ENCODE data around the gene LEFTY1. TPM values are rescaled to one million over a fixed set of nuclear protein-coding genes. Genes with fewer than 3 reads are reported as not detected.

LEFTY1 gene
- total RNA-seq, 1 experiment from 2014 or later = not detected

DNA sequence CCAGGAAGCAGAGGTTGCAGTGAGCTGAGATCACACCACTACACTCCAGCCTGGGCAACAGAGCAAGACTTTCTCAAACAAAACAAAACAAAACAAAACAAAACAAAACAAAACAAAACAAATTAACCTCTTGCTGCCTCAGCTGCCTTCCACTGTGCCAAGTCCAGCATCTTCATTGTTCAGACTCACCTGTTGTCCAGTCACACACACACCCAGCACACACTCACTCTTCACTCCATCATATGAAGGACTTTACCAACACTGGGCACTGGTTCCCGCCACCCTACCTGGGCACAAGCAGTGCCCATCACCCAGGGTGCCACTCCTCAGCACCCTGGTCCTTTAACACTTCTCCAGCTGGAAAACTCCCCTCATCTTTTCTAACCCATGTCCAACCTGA, 20.5 kb upstream of the LEFTY1 start:
- no peaks in the 10 kb centered on the region for H3K9me3 Mint-ChIP-seq (ENCODE audit: unreplicated experiment)
- no peaks in the 10 kb centered on the region for H3K27me3 Mint-ChIP-seq (ENCODE audit: insufficient read depth, unreplicated experiment)
- no TSS peak for BruUV-seq (replicated peaks)
- no peaks in the 10 kb centered on the region for H3K36me3 Mint-ChIP-seq (ENCODE audit: insufficient read depth, unreplicated experiment)
- H3K4me1 Mint-ChIP-seq (ENCODE audit: low read depth, unreplicated experiment) = peaks cover 5% of the 10 kb centered on the region
- H3K4me3 ChIP-seq (ENCODE audit: low read depth, low read length) = no peak overlapping the region
- ChIA-PET POLR2A (no interaction called here), CTCF (no interaction called here)
- no peak for TF ChIP-seq CTCF (IDR thresholded peaks at IDR 0.05; ENCODE audit: insufficient read depth in 1 of 2, low read depth in 1 of 2, low read length in 1 of 2, severe bottlenecking in 1 of 2, unreplicated experiment in 1 of 2)
- no peaks in the 10 kb centered on the region for H3K9me3 ChIP-seq
- H3K27ac Mint-ChIP-seq (ENCODE audit: unreplicated experiment) = no peak overlapping the region
- no peaks in the 10 kb centered on the region for H3K4me1 ChIP-seq
- intact Hi-C loops (cut with micrococcal nuclease; ENCODE audit: unreplicated experiment) = no loop called here
- no peaks in the 10 kb centered on the region for H3K36me3 ChIP-seq (ENCODE audit: control insufficient read depth, insufficient read depth, low read length)
- H3K27me3 ChIP-seq (replicated peaks; ENCODE audit: control insufficient read depth, insufficient read depth, low read length) = no peaks in the 10 kb centered on the region
- H3K4me3 Mint-ChIP-seq (ENCODE audit: unreplicated experiment) = no peak overlapping the region
- DNase-seq = no peak

DNA sequence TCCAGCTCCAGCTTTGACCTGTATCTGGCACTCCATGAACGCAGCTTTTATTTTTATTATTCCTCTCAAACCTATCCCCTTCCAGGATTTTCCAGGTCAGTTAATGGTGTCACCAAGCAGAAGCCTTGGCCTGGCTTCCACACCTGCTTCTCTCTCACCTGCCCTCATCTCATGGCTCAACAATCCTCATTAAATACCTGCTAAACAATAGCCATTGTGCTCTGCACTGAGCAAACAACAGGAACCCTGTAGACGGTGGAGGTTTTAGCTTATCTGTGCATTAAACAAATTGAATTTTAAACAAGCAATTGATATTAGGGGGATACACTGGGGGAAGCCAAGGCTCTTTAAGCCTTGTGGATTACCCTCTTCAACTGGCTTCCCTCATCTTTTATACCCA, 19.8 kb upstream of the LEFTY1 start:
- H3K4me3 ChIP-seq (ENCODE audit: low read depth, low read length) = no peak overlapping the region
- H3K4me1 ChIP-seq = no peaks in the 10 kb centered on the region
- Mint-ChIP-seq H3K4me3 (ENCODE audit: unreplicated experiment) (no peak overlapping the region), H3K27me3 (ENCODE audit: insufficient read depth, unreplicated experiment) (no peaks in the 10 kb centered on the region), H3K9me3 (ENCODE audit: unreplicated experiment) (no peaks in the 10 kb centered on the region), H3K36me3 (ENCODE audit: insufficient read depth, unreplicated experiment) (no peaks in the 10 kb centered on the region), H3K4me1 (ENCODE audit: low read depth, unreplicated experiment) (peaks cover 5% of the 10 kb centered on the region), H3K27ac (ENCODE audit: unreplicated experiment) (no peak overlapping the region)
- DNase-seq = no peak
- ChIA-PET POLR2A (no interaction called here), CTCF (no interaction called here)
- no peaks in the 10 kb centered on the region for H3K9me3 ChIP-seq
- BruUV-seq (replicated peaks) = no TSS peak
- TF ChIP-seq CTCF (IDR thresholded peaks at IDR 0.05; ENCODE audit: insufficient read depth in 1 of 2, low read depth in 1 of 2, low read length in 1 of 2, severe bottlenecking in 1 of 2, unreplicated experiment in 1 of 2) = no peak
- no peaks in the 10 kb centered on the region for H3K27me3 ChIP-seq (replicated peaks; ENCODE audit: control insufficient read depth, insufficient read depth, low read length)
- intact Hi-C loops (cut with micrococcal nuclease; ENCODE audit: unreplicated experiment) = no loop called here
- no peaks in the 10 kb centered on the region for H3K36me3 ChIP-seq (ENCODE audit: control insufficient read depth, insufficient read depth, low read length)

DNA sequence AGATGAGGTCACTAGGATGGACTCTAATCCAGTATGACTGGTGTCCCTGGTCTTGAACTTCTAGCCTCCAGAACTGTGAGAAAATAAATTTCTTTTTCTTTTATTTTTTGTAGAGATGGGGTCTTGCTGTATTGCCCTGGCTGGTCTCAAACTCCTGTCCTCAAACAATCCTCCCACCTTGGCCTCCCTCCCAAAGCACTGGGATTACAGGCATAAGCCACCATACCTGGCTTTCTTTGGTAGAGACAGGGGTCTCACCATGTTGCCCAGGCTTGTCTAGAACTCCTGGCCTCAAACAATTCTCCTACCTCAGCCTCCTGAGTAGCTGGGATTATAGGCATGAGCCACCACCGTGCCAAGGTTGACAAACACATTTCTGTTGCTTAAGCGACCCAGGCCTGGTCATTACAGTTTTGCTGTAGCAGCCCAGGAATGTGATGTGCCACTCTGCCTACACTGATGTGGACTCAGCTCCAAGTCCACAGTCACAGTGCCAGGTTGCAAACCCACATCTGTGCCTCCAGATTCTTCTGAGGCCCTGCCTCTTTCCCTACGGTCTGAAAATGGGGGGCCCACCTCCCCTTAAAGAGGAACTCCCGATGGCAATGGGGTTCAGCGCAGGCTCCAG, 19.2 kb upstream of the LEFTY1 start:
- Histone ChIP-seq H3K36me3 (ENCODE audit: control insufficient read depth, insufficient read depth, low read length) (no peaks in the 10 kb centered on the region), H3K27me3 (replicated peaks; ENCODE audit: control insufficient read depth, insufficient read depth, low read length) (no peaks in the 10 kb centered on the region), H3K4me1 (no peaks in the 10 kb centered on the region), H3K4me3 (ENCODE audit: low read depth, low read length) (no peak overlapping the region), H3K9me3 (no peaks in the 10 kb centered on the region)
- Mint-ChIP-seq H3K4me1 (ENCODE audit: low read depth, unreplicated experiment) (peaks cover 5% of the 10 kb centered on the region), H3K27ac (ENCODE audit: unreplicated experiment) (no peak overlapping the region), H3K4me3 (ENCODE audit: unreplicated experiment) (no peak overlapping the region), H3K9me3 (ENCODE audit: unreplicated experiment) (no peaks in the 10 kb centered on the region), H3K27me3 (ENCODE audit: insufficient read depth, unreplicated experiment) (no peaks in the 10 kb centered on the region), H3K36me3 (ENCODE audit: insufficient read depth, unreplicated experiment) (no peaks in the 10 kb centered on the region)
- no peak for TF ChIP-seq CTCF (IDR thresholded peaks at IDR 0.05; ENCODE audit: insufficient read depth in 1 of 2, low read depth in 1 of 2, low read length in 1 of 2, severe bottlenecking in 1 of 2, unreplicated experiment in 1 of 2)
- ChIA-PET CTCF (no interaction called here), POLR2A (no interaction called here)
- intact Hi-C loops (cut with micrococcal nuclease; ENCODE audit: unreplicated experiment) = no loop called here
- DNase-seq = no peak
- no TSS peak for BruUV-seq (replicated peaks)

Measured in Caco-2 (cell line).